ENCODE measurements around the gene KCNQ1. TPM values are rescaled to one million over a fixed set of nuclear protein-coding genes. Genes with fewer than 3 reads are reported as not detected.

Gene KCNQ1
- total and polyA plus RNA-seq, 7 experiments from 2014 or later: 14.7 to 46.4 (median 36.9) TPM

GRCh38 chr11:2718817-2719438, 274.1 kb downstream of the KCNQ1 start:
- Mint-ChIP-seq H3K27me3 (no peaks in the 10 kb centered on the region), H3K36me3 (peaks cover 0 to 8% (median 0%) of the 10 kb centered on the region in 5 donors), H3K4me1 (peaks cover 0 to 2% (median 0%) of the 10 kb centered on the region in 7 donors), H3K27ac (no peak overlapping the region), H3K4me3 (no peak overlapping the region), H3K9me3 (no peaks in the 10 kb centered on the region)
- no peak overlapping the region for H3K4me3 ChIP-seq (ENCODE audit: low read length)
- ATAC-seq (no peak), DNase-seq (no peak)
- peaks cover 0 to 13% (median 0%) of the 10 kb centered on the region in 3 experiments for H3K36me3 ChIP-seq (ENCODE audit: control insufficient read depth in 2 of 3, insufficient read depth in 3 of 3, low read length in 3 of 3)
- intact Hi-C loops (cut with micrococcal nuclease): no loop called here
- no peak overlapping the region for H3K27ac ChIP-seq (ENCODE audit: low read depth, low read length)
- no peaks in the 10 kb centered on the region for H3K4me1 ChIP-seq (ENCODE audit: control insufficient read depth in 2 of 2, insufficient read depth in 2 of 2, low read length in 2 of 2)
- H3K27me3 ChIP-seq (ENCODE audit: control insufficient read depth in 2 of 2, insufficient read depth in 2 of 2, low read length in 2 of 2): no peaks in the 10 kb centered on the region
- CTCF ChIA-PET: no interaction called here
- no peaks in the 10 kb centered on the region for H3K9me3 ChIP-seq (ENCODE audit: control insufficient read depth in 2 of 3, low read length in 3 of 3)
- POLR2A ChIA-PET: no interaction called here

DNA sequence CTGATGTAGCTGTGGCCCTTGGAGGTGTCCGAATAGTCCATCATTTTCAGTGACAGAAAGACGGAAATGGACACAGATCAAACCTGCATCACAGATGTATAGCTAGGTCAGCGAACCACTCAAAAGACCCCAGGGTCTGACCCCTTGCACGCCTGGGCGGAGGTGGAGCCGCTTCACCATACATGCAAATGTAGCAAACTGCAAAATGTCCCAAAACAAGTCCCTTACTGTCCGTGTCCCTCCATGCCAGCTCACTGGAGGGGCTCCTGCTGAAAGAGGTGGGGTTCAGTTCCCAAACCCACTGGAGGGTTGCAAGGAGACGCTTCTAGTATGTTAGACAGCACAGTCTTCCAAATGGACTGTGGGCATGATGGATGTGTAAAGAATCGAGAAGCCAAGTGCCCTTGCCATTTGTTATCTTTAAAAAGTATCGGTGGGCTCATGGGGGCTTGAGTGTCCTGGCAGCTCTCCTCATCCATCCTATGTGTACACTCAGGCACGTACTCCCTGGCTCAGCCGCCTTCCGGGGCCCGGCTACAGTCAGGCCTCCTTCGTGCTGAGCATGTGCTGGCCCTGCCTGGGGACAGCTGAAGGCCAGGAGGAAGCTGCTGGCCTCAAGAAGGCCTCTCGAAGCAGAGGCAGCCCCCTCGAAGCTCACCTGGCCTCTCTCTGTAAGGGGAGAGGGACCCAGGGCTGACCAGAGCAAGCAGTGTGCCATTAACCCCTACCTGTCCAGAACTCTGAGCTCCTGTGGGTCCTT, 275.2 kb downstream of the KCNQ1 start:
- Mint-ChIP-seq H3K4me1 (no peaks in the 10 kb centered on the region), H3K36me3 (peaks cover 0 to 4% (median 0%) of the 10 kb centered on the region in 5 donors), H3K9me3 (no peaks in the 10 kb centered on the region), H3K27ac (no peak overlapping the region), H3K27me3 (no peaks in the 10 kb centered on the region), H3K4me3 (no peak overlapping the region)
- CTCF ChIA-PET: no interaction called here
- Histone ChIP-seq H3K27ac (ENCODE audit: low read depth, low read length) (no peak overlapping the region), H3K36me3 (ENCODE audit: control insufficient read depth in 2 of 3, insufficient read depth in 3 of 3, low read length in 3 of 3) (peaks cover 0 to 7% (median 0%) of the 10 kb centered on the region in 3 experiments), H3K4me3 (ENCODE audit: low read length) (no peak overlapping the region), H3K27me3 (ENCODE audit: control insufficient read depth in 2 of 2, insufficient read depth in 2 of 2, low read length in 2 of 2) (no peaks in the 10 kb centered on the region), H3K4me1 (ENCODE audit: control insufficient read depth in 2 of 2, insufficient read depth in 2 of 2, low read length in 2 of 2) (no peaks in the 10 kb centered on the region), H3K9me3 (ENCODE audit: control insufficient read depth in 2 of 3, low read length in 3 of 3) (no peaks in the 10 kb centered on the region)
- POLR2A ChIA-PET: no interaction called here
- no peak for DNase-seq
- no peak for ATAC-seq
- intact Hi-C loops (cut with micrococcal nuclease): no loop called here

- Histone ChIP-seq H3K9me3 (ENCODE audit: control insufficient read depth in 2 of 3, low read length in 3 of 3) (no peaks in the 10 kb centered on the region), H3K27me3 (ENCODE audit: control insufficient read depth in 2 of 2, insufficient read depth in 2 of 2, low read length in 2 of 2) (no peaks in the 10 kb centered on the region), H3K4me3 (ENCODE audit: low read length) (no peak overlapping the region), H3K27ac (ENCODE audit: low read depth, low read length) (no peak overlapping the region), H3K36me3 (ENCODE audit: control insufficient read depth in 2 of 3, insufficient read depth in 3 of 3, low read length in 3 of 3) (peaks cover 0 to 4% (median 0%) of the 10 kb centered on the region in 3 experiments), H3K4me1 (ENCODE audit: control insufficient read depth in 2 of 2, insufficient read depth in 2 of 2, low read length in 2 of 2) (no peaks in the 10 kb centered on the region)
- CTCF ChIA-PET: no interaction called here
- intact Hi-C loops (cut with micrococcal nuclease): no loop called here
- Mint-ChIP-seq H3K4me3 (no peak overlapping the region), H3K27me3 (no peaks in the 10 kb centered on the region), H3K36me3 (no peaks in the 10 kb centered on the region), H3K27ac (peak overlapping the region in 1 of 9 donors; percentile 41), H3K9me3 (no peaks in the 10 kb centered on the region), H3K4me1 (no peaks in the 10 kb centered on the region)
- POLR2A ChIA-PET: no interaction called here
- ATAC-seq (no peak), DNase-seq (no peak)
These were observed 276.6 kb downstream of the KCNQ1 start for GRCh38 chr11:2721210-2721916.

DNA sequence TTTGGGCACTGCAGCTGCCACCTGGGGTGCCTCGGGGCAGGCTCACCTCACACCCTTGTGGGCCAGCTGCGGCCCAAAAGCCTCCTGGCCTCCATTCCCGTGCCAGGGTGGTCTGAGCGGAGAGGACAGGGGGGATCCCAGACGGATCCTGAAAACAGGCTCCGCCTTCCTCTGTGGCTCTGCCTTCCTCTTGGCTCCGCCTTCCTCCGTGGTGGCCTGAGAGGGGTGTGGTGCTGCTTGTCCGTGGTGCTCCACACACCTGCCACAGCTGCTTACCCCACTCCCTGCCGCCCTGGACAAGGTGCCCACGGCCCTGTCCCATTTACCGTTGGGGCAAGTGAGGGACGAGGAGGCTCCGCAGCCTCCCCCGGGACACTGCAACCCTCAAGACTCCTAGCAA, 278.1 kb downstream of the KCNQ1 start:
- intact Hi-C loops (cut with micrococcal nuclease): no loop called here
- Histone ChIP-seq H3K36me3 (ENCODE audit: control insufficient read depth in 2 of 3, insufficient read depth in 3 of 3, low read length in 3 of 3) (no peaks in the 10 kb centered on the region), H3K27me3 (ENCODE audit: control insufficient read depth in 2 of 2, insufficient read depth in 2 of 2, low read length in 2 of 2) (no peaks in the 10 kb centered on the region), H3K9me3 (ENCODE audit: control insufficient read depth in 2 of 3, low read length in 3 of 3) (no peaks in the 10 kb centered on the region), H3K4me1 (ENCODE audit: control insufficient read depth in 2 of 2, insufficient read depth in 2 of 2, low read length in 2 of 2) (no peaks in the 10 kb centered on the region), H3K27ac (ENCODE audit: low read depth, low read length) (no peak overlapping the region), H3K4me3 (ENCODE audit: low read length) (no peak overlapping the region)
- Mint-ChIP-seq H3K27me3 (no peaks in the 10 kb centered on the region), H3K9me3 (no peaks in the 10 kb centered on the region), H3K4me3 (no peak overlapping the region), H3K27ac (no peak overlapping the region), H3K36me3 (no peaks in the 10 kb centered on the region), H3K4me1 (no peaks in the 10 kb centered on the region)
- POLR2A ChIA-PET: no interaction called here
- DNase-seq (no peak), ATAC-seq (no peak)
- CTCF ChIA-PET: no interaction called here

DNA sequence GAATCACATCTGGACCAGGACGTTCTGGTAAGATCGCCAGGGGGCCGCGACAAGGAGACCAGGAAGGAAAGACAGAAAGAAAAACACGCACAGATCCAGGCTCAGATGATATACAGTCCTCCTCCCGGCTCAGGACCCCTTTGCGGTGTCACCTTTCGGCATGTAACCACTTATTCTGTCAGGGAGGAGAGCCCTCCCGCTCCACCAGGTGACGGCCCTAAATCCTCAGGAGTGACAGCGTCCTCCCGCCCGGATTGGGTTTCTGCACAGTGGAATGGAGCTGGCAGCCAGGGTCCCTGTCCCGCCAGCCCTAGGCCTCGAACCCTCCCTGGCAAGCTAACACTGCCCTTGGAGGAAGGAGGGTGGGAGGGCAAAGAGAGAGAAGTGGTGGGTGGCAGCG, 279.3 kb downstream of the KCNQ1 start:
- POLR2A ChIA-PET: no interaction called here
- Mint-ChIP-seq H3K36me3 (no peaks in the 10 kb centered on the region), H3K27me3 (no peaks in the 10 kb centered on the region), H3K4me1 (no peaks in the 10 kb centered on the region), H3K4me3 (no peak overlapping the region), H3K27ac (no peak overlapping the region), H3K9me3 (no peaks in the 10 kb centered on the region)
- no peak for DNase-seq
- H3K9me3 ChIP-seq (ENCODE audit: control insufficient read depth in 2 of 3, low read length in 3 of 3): no peaks in the 10 kb centered on the region
- CTCF ChIA-PET: no interaction called here
- H3K27me3 ChIP-seq (ENCODE audit: control insufficient read depth in 2 of 2, insufficient read depth in 2 of 2, low read length in 2 of 2): no peaks in the 10 kb centered on the region
- no peak overlapping the region for H3K4me3 ChIP-seq (ENCODE audit: low read length)
- H3K27ac ChIP-seq (ENCODE audit: low read depth, low read length): no peak overlapping the region
- intact Hi-C loops (cut with micrococcal nuclease): no loop called here
- ATAC-seq: no peak
- no peaks in the 10 kb centered on the region for H3K4me1 ChIP-seq (ENCODE audit: control insufficient read depth in 2 of 2, insufficient read depth in 2 of 2, low read length in 2 of 2)
- H3K36me3 ChIP-seq (ENCODE audit: control insufficient read depth in 2 of 3, insufficient read depth in 3 of 3, low read length in 3 of 3): no peaks in the 10 kb centered on the region

GRCh38 chr11:2724653-2725367, 280.0 kb downstream of the KCNQ1 start:
- ATAC-seq (no peak), DNase-seq (no peak)
- H3K4me1 Mint-ChIP-seq: no peaks in the 10 kb centered on the region
- ChIA-PET POLR2A (no interaction called here), CTCF (no interaction called here)
- peaks cover 0 to 5% (median 0%) of the 10 kb centered on the region in 5 donors for H3K36me3 Mint-ChIP-seq
- no peaks in the 10 kb centered on the region for H3K9me3 Mint-ChIP-seq
- Histone ChIP-seq H3K4me1 (ENCODE audit: control insufficient read depth in 2 of 2, insufficient read depth in 2 of 2, low read length in 2 of 2) (no peaks in the 10 kb centered on the region), H3K9me3 (ENCODE audit: control insufficient read depth in 2 of 3, low read length in 3 of 3) (no peaks in the 10 kb centered on the region), H3K27me3 (ENCODE audit: control insufficient read depth in 2 of 2, insufficient read depth in 2 of 2, low read length in 2 of 2) (no peaks in the 10 kb centered on the region), H3K27ac (ENCODE audit: low read depth, low read length) (no peak overlapping the region), H3K4me3 (ENCODE audit: low read length) (no peak overlapping the region), H3K36me3 (ENCODE audit: control insufficient read depth in 2 of 3, insufficient read depth in 3 of 3, low read length in 3 of 3) (no peaks in the 10 kb centered on the region)
- no peak overlapping the region for H3K27ac Mint-ChIP-seq
- H3K27me3 Mint-ChIP-seq: no peaks in the 10 kb centered on the region
- intact Hi-C loops (cut with micrococcal nuclease): no loop called here
- H3K4me3 Mint-ChIP-seq: no peak overlapping the region

All from naive thymus-derived CD4-positive, alpha-beta T cell (primary cell).